Stimulated activated CD4-positive, alpha-beta T cell treated with anti-CD3 and anti-CD28 coated beads, Interleukin-12 subunit alpha, Interleukin-12 subunit beta, amount 100 ng/mL, for 24 hours (primary cell): ENCODE data around the gene RAPGEF1.

ENCODE experiments used
- DNase-seq, 2 experiments: peaks; one replicate each; pipeline ENCODE4 v3.0.0-alpha.2; 2020; ENCODE audit warnings: low read depth in 2 of 2

RAPGEF1 gene

DNA sequence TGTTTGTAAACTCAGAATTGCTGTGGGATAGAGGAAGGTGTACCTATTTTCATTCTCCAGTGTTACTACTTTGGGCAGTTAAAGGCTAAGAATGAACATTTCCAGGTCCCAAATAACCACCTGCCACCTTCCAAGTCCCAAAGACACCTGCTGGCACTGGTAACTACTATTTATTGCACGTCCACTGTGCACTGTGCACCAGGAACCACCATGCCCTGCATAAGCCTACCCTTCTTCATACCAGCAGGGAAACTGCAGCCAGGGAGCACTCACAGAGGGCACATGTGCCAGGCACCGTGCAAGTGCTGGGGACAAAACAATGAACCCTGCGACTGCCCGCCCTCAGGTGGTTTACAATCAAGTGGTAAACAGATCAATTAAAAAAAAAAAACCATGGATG, 34.9 kb downstream of the RAPGEF1 start:
- no peak for DNase-seq

DNA sequence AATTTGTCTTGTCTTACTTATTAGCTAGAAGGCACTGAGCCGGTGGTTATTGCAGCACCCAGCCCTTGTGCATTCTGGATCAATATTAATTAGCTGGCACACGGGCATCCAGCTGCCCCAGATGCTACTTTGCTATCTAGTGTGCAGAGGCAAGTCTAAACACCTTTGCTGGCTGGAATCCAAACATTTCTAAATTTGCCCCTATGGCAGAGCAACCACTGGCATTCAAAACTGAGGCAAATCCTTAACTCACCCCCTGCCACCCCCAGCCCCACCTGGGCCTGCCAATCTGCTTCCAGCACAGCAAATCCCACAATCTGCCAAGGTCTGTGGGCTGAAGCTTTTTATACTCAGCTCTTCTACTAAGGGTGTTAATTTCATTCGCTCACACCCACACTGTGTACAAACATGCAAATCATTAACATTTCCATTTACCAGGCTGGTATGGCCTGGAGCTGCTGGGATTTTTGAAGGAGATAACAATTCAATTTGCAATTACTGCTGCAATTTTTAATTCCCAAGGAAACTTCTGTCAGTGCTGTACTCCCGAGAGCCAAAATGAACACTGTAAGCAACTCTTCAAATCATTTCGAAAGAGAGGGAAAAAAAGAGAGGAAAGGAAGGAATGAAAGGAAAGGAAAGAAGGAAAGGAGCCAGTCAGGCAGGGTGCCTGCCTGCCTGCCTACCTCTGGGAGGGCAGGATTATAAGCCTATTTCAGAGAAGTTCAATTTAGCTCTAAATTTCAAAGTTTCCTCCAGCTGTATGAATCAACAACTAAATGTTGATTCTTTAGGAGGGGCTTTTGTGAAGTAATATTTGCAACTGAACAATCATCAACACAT, 35.5 kb downstream of the RAPGEF1 start:
- no peak for DNase-seq

DNA sequence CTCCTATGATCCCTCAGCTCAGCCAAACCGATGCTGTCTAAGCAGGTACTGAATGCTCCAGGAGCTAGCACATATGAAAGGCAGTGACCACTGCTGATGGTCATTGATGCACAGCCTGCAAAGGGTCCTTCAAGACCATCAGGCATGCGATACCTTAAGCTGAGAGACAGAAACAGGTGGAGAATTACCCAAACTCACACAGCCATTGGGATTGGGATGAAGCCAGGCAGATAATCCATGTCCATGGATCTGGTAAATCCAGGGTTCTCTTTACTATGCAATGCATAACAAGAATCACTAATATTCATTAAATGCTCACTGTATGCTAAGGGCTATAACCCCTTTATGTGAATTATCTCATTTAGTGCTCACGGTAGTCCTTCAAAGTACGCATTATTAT, 36.2 kb downstream of the RAPGEF1 start:
- DNase-seq, result no peak

DNA sequence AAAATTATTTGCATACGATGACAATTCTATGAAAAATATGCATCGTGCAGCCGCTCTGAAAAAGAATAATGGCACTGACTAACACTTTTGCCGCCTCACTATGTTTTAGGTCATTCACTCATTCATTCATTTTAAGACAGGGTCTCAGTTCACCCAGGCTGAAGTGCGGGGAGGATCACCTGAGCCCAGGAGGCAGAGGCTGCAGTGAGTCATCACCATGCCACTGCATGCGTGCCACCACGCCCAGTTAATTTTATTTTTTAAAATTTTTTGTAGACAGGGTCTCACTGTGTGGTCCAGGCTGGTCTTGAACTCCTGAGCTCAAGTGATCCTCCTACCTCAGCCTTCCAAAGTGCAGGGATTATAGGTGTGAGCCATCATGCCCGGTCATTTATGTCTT, 37.0 kb downstream of the RAPGEF1 start:
- no peak for DNase-seq

DNA sequence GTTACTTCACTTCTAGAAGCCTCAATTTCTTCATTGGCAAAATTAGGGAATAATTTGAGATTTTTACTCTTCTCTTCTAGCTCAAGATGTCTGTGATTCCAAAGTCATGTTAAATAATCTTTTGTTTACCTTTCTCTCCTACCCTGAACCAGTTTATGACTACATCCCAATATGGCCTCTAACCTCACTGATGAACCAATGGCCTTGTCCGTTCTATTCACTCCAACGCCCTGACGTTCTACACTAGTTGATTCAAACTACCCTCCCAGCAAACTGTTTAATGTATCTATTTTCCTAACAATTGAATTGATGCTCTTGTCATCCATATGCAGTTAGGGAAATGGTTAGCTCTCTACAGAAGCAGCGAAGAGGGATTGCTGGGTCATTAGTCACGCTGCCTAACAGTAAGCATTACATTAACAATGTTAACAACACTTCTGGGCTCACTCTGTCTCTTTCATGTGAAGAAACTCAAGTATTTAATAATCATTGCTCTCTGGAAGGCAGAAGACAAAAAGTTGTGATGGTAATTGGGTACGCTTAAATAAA, 38.0 kb downstream of the RAPGEF1 start:
- DNase-seq, result no peak

DNA sequence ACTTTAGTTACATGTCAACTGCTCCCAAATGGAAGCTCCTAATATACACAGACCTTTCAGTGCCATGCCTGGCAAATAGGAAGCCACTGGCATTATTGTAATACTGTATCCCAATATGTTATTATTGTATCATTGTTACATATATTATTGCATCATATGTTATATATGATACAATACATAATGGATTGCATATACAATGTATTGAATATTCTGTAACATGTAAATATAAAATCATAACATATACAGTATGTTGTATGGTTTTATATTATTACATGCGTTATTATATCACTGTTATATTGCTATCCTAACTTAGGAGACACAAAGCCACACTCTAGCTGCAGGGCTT, 38.5 kb downstream of the RAPGEF1 start:
- DNase-seq, result no peak

DNA sequence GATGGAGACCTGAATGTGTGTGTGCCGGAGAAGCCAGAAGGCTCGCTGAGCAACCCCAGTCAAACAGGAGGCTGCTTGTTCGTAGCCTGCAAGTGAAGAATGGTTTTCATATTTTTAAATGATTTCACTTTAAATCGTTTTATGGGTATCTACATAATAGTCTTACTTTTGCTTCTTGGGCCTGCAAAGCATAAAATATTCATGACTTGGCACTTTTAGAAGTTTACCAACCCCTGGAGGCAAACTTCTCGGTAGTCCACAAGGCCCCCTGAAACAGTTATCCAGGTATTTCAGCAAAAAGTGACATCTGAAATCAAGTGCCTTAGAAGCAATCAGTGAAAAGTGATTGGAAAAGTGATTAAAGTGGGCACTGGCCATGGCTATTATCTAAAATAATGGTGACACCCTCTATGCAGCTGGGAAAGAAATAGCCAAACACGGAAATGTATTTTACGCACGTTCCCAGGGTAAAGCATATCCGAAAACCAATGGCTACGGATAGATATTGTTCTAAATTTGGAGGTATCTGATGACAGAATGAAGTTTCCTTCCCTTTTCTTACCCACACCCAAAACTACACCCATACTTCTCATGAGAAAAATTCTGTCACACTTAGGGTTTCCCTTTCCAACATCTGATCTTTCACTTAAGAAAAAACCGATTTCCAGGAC, 39.0 kb downstream of the RAPGEF1 start:
- DNase-seq, result no peak

DNA sequence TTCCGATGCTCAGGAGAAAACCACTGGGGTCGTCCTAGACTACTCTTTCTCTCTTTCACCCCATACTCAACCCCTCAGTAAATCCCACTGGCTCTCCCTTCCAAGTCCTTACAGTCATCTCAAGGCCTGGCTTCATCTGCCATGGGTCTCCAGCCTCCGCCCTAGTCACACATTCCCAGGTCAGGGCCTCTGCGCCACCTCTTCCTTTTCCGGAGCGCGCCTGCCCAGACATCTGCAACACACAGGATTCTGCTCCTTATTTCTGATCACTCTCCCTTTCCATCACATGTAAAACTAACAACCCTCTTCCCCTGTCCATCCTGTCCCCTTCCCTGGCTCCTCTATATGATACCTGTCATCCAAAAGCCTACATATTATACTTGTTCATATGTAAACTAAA, 39.8 kb downstream of the RAPGEF1 start:
- DNase-seq, result no peak

GRCh38 chr9:131698618-131698985, 41.3 kb downstream of the RAPGEF1 start:
- DNase-seq, result no peak

DNA sequence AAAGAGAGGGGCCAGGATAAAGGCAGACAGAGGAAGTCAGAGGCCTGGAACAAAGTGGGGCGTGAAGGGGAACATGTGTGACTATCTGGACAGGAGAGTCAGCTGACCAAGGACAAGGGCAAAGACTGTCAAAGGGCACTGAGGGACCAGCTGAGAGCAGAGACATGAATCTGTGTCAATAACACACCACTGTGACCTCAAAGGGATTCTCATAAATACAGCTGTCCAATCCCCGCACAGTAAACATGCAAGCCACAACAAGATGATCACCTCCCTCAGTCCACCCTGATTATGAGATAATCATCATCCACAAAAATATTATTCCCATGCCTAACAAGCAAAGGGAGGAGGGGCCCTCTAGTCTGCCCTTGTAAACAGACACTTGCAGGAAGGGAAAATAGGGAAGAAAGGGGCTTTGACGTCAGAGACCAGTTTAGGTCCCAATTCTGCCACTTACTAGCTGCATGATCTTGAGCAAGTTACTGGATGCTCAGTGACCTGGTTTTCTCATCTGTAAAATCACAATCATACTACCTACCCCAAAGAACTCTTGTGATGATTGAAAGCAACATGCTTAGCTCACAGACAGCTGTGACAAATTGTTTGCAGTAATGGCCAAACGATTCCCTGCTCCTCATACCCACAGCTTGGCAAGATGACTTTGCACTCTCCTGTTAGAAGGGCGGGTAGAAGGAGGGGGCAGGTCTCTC, 41.8 kb downstream of the RAPGEF1 start:
- DNase-seq, result no peak

DNA sequence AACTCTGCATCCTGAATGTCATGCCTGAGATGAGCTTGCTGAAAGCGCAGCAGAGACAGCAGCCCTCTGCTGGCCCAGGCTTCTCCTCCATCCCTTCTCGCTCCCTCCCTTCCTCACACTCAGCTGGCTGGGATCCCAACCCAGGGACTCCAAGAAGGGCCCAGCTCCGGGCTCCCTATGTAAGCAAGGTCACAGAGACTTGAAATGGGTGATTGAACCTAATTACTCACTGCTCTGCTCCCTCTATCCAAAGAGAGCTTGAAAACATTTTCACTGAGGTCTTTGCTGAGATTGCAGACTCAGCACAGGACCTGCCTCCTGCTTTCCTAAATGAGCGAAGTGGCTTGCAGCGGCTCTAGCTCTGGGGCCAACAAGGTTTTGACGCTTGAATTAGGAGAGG, 42.8 kb downstream of the RAPGEF1 start:
- DNase-seq, result no peak

- no peak for DNase-seq
Observed at GRCh38 chr9:131695836-131696460, 43.9 kb downstream of the RAPGEF1 start.

GRCh38 chr9:131695366-131695765, 44.5 kb downstream of the RAPGEF1 start:
- no peak for DNase-seq

- DNase-seq, result no peak
Observed at GRCh38 chr9:131693651-131694597, 46.0 kb downstream of the RAPGEF1 start.

- no peak for DNase-seq
Observed at GRCh38 chr9:131692612-131693562, 47.0 kb downstream of the RAPGEF1 start.

- DNase-seq, result no peak
Observed at GRCh38 chr9:131691969-131692611, 47.8 kb downstream of the RAPGEF1 start.

- no peak for DNase-seq
Observed at GRCh38 chr9:131690941-131691573, 48.8 kb downstream of the RAPGEF1 start.

- no peak for DNase-seq
Observed at GRCh38 chr9:131690462-131690861, 49.4 kb downstream of the RAPGEF1 start.

GRCh38 chr9:131688377-131688776, 51.5 kb downstream of the RAPGEF1 start:
- DNase-seq, result no peak
